Peyer's patch (tissue), 4 donors: ENCODE measurements around the gene CNTROB.

ENCODE experiments used
- CTCF ChIP-seq, 6 experiments: fragments of 450-650 bp in 4 of 6; fragments of 200-600 bp in 2 of 6; sonication (generic) in 1 of 6; IDR thresholded peaks; one replicate each; pipeline ENCODE4 v1.5.1; 2017 to 2019; ENCODE audit warnings: antibody characterized with exemption in 6 of 6, mild to moderate bottlenecking in 3 of 6, moderate library complexity in 1 of 6
- POLR2A ChIP-seq, 2 donors: fragments of 450-650 bp; IDR thresholded peaks; one replicate each; pipeline ENCODE4 v1.5.1; 2017; ENCODE audit warnings: antibody characterized with exemption in 2 of 2, mild to moderate bottlenecking in 2 of 2, moderate library complexity in 2 of 2

GRCh38 chr17:7969433-7969832, 37.4 kb downstream of the CNTROB start:
- TF ChIP-seq CTCF (IDR thresholded peaks at IDR 0.05) (no peak), POLR2A (IDR thresholded peaks at IDR 0.05) (no peak)
